Breast epithelium (tissue), 4 donors: ENCODE results near the gene NCDN. TPM values are rescaled to one million over a fixed set of nuclear protein-coding genes. Genes with fewer than 3 reads are reported as not detected.

Experiments
- DNase-seq, 2 donors: peaks; one replicate each; pipeline ENCODE4 v3.0.0-alpha.2; 2019; ENCODE audit warnings: low spot score in 2 of 2
- H3K27ac ChIP-seq, 2 donors: fragments of 200-600 bp; sonication (generic) in 1 of 2; one replicate each; pipeline ENCODE4 v1.5.1; 2016 to 2019; ENCODE audit warnings: mild to moderate bottlenecking in 1 of 2
- H3K27me3 ChIP-seq, 2 donors: fragments of 200-600 bp; sonication (generic) in 1 of 2; one replicate each; pipeline versions ENCODE4 v1.5.1 to v1.6.0; 2017 to 2019; ENCODE audit warnings: control low read depth in 1 of 2, mild to moderate bottlenecking in 1 of 2
- H3K36me3 ChIP-seq: fragments of 200-600 bp; one replicate; pipeline ENCODE4 v1.5.1; 2019
- H3K4me1 ChIP-seq, 2 donors: fragments of 200-600 bp; sonication (generic); one replicate each; pipeline ENCODE4 v1.5.1; 2016 to 2019; ENCODE audit warnings: control low read depth in 1 of 2
- H3K4me3 ChIP-seq, 3 donors: fragments of 200-600 bp; sonication (generic); 1 replicate in 2 of 3; 2 replicates in 1 of 3; pipeline ENCODE4 v1.5.1; 2016 to 2019; ENCODE audit warnings: mild to moderate bottlenecking in 3 of 3, moderate library complexity in 2 of 3
- H3K9me3 ChIP-seq, 2 donors: fragments of 200-600 bp; sonication (generic) in 1 of 2; one replicate each; pipeline ENCODE4 v1.5.1; 2016 to 2019; ENCODE audit warnings: control low read depth in 1 of 2
- CTCF ChIP-seq, 3 donors: fragments of 450-650 bp; IDR thresholded peaks; one replicate each; pipeline ENCODE4 v1.5.1; 2016 to 2017; ENCODE audit warnings: antibody characterized with exemption in 3 of 3, mild to moderate bottlenecking in 3 of 3, moderate library complexity in 3 of 3
- POLR2A ChIP-seq: fragments of 450-650 bp; IDR thresholded peaks from one replicate; pipeline ENCODE4 v1.6.1; 2016; ENCODE audit warnings: antibody characterized with exemption, mild to moderate bottlenecking, moderate library complexity
- POLR2AphosphoS5 ChIP-seq, 3 donors: sonication (generic); formaldehyde crosslinking; IDR thresholded peaks; one replicate each; pipeline ENCODE4 v1.6.1; 2017; ENCODE audit warnings: antibody characterized with exemption in 3 of 3
- intact Hi-C: fragments of 100-400 bp; cut with DNase I; formaldehyde crosslinking; loops from one replicate; pipeline ENCODE4 v1.15.1; 2023; ENCODE audit warnings: low total_unique reads
- total RNA-seq, 3 donors: library from RNA; depleted of rRNA; stranded (reverse); fragments of >200 nt; gene quantifications; one replicate each; pipeline ENCODE4 v1.1.0, GENCODE V29; 2016

Gene NCDN
- total RNA-seq, 3 donors from 2014 or later: 9.9 to 22.3 (median 16.2) TPM

- H3K36me3 ChIP-seq: no peaks in the 10 kb centered on the region
- H3K27me3 ChIP-seq: no peaks in the 10 kb centered on the region
- intact Hi-C loops: loop anchor here (10.0 kb wide), 1 partner anchor 124 kb away; no protein-coding TSS in a partner anchor
- H3K9me3 ChIP-seq: no peaks in the 10 kb centered on the region
- H3K27ac ChIP-seq: no peak overlapping the region
- no peak overlapping the region for H3K4me3 ChIP-seq
- DNase-seq: peak in 1 of 2 donors; percentile 69
- no peak for TF ChIP-seq POLR2AphosphoS5 (IDR thresholded peaks at IDR 0.05)
- TF ChIP-seq CTCF (IDR thresholded peaks at IDR 0.05): peak; percentile 54 to 88 (median 83)
- no peak for TF ChIP-seq POLR2A
- no peaks in the 10 kb centered on the region for H3K4me1 ChIP-seq
Measured at GRCh38 chr1:35568975-35569395, 11.4 kb downstream of the NCDN start.

- H3K27me3 ChIP-seq: no peaks in the 10 kb centered on the region
- no peaks in the 10 kb centered on the region for H3K9me3 ChIP-seq
- H3K36me3 ChIP-seq: no peaks in the 10 kb centered on the region
- intact Hi-C loops: loop anchor here (5.0 to 10.0 kb wide), 2 partner anchors 125 to 157 kb away; no protein-coding TSS in a partner anchor
- H3K4me1 ChIP-seq: no peaks in the 10 kb centered on the region
- no peak for DNase-seq
- H3K27ac ChIP-seq: no peak overlapping the region
- no peak for TF ChIP-seq POLR2AphosphoS5 (IDR thresholded peaks at IDR 0.05)
- TF ChIP-seq POLR2A: no peak
- TF ChIP-seq CTCF (IDR thresholded peaks at IDR 0.05): no peak
- H3K4me3 ChIP-seq: no peak overlapping the region
Measured at GRCh38 chr1:35569936-35570335, 12.3 kb downstream of the NCDN start.

GRCh38 chr1:35570589-35571137 is 13.1 kb downstream of the NCDN start:
- Histone ChIP-seq H3K4me3 (no peak overlapping the region), H3K9me3 (no peaks in the 10 kb centered on the region), H3K27ac (no peak overlapping the region), H3K4me1 (no peaks in the 10 kb centered on the region), H3K36me3 (no peaks in the 10 kb centered on the region), H3K27me3 (no peaks in the 10 kb centered on the region)
- intact Hi-C loops: loop anchor here (5.0 kb wide), 1 partner anchor 157 kb away; no protein-coding TSS in a partner anchor
- no peak for DNase-seq
- no peak for TF ChIP-seq CTCF (IDR thresholded peaks at IDR 0.05)
- TF ChIP-seq POLR2A: no peak
- TF ChIP-seq POLR2AphosphoS5 (IDR thresholded peaks at IDR 0.05): no peak

- intact Hi-C loops: loop anchor here (5.0 kb wide), 1 partner anchor 156 kb away; no protein-coding TSS in a partner anchor
- Histone ChIP-seq H3K4me3 (no peak overlapping the region), H3K36me3 (no peaks in the 10 kb centered on the region), H3K4me1 (no peaks in the 10 kb centered on the region), H3K27me3 (no peaks in the 10 kb centered on the region), H3K9me3 (no peaks in the 10 kb centered on the region), H3K27ac (no peak overlapping the region)
- DNase-seq: no peak
- no peak for TF ChIP-seq CTCF (IDR thresholded peaks at IDR 0.05)
- no peak for TF ChIP-seq POLR2AphosphoS5 (IDR thresholded peaks at IDR 0.05)
- TF ChIP-seq POLR2A: no peak
Measured at GRCh38 chr1:35571263-35571662, 13.7 kb downstream of the NCDN start.

GRCh38 chr1:35572296-35572695 is 14.7 kb downstream of the NCDN start:
- Histone ChIP-seq H3K36me3 (no peaks in the 10 kb centered on the region), H3K9me3 (no peaks in the 10 kb centered on the region), H3K4me3 (no peak overlapping the region), H3K27me3 (no peaks in the 10 kb centered on the region), H3K4me1 (no peaks in the 10 kb centered on the region), H3K27ac (no peak overlapping the region)
- intact Hi-C loops: loop anchor here (5.0 kb wide), 1 partner anchor 155 kb away; no protein-coding TSS in a partner anchor
- TF ChIP-seq CTCF (IDR thresholded peaks at IDR 0.05): no peak
- TF ChIP-seq POLR2A: no peak
- TF ChIP-seq POLR2AphosphoS5 (IDR thresholded peaks at IDR 0.05): no peak
- no peak for DNase-seq
